ENCODE results near the gene BAG1.
A peak's percentile ranks its signal among the peaks of the same experiment; 100 is the strongest.

Gene BAG1

GRCh38 chr9:33290247-33291030, 25.9 kb upstream of the BAG1 start, which contains the start of gene NFX1:
NFX1 (plus strand) TSS chr9:33290516; CDS start chr9:33290573, 57 bp downstream.
- DNase-seq (ENCODE audit: extremely low read depth, low read depth): peak; percentile 94
- TF ChIP-seq CTCF (IDR thresholded peaks at IDR 0.05; ENCODE audit: low read depth, low read length, missing control alignments): no peak
- peak within 1 kb of the TSS; percentile 97 for H3K4me3 ChIP-seq (replicated peaks; ENCODE audit: low read depth, low read length)

GRCh38 chr9:33289936-33290246, 25.4 kb upstream of the BAG1 start:
- TF ChIP-seq CTCF (IDR thresholded peaks at IDR 0.05; ENCODE audit: low read depth, low read length, missing control alignments): no peak
- peak overlapping the region; percentile 97 for H3K4me3 ChIP-seq (replicated peaks; ENCODE audit: low read depth, low read length)
- no peak for DNase-seq (ENCODE audit: extremely low read depth, low read depth)

- DNase-seq (ENCODE audit: extremely low read depth, low read depth): no peak
These were observed 25.0 kb upstream of the BAG1 start for GRCh38 chr9:33289496-33289895.

GRCh38 chr9:33288828-33289483, 24.4 kb upstream of the BAG1 start:
- no peak for DNase-seq (ENCODE audit: extremely low read depth, low read depth)
- H3K4me3 ChIP-seq (replicated peaks; ENCODE audit: low read depth, low read length): no peak overlapping the region
- no peak for TF ChIP-seq CTCF (IDR thresholded peaks at IDR 0.05; ENCODE audit: low read depth, low read length, missing control alignments)

More at GRCh38 chr9:33289496-33289895, 25.0 kb upstream of the BAG1 start:
- no peak for TF ChIP-seq CTCF (IDR thresholded peaks at IDR 0.05; ENCODE audit: low read depth, low read length, missing control alignments)
- peak overlapping the region; percentile 97 for H3K4me3 ChIP-seq (replicated peaks; ENCODE audit: low read depth, low read length)

- DNase-seq (ENCODE audit: extremely low read depth, low read depth): no peak
- no peak for TF ChIP-seq CTCF (IDR thresholded peaks at IDR 0.05; ENCODE audit: low read depth, low read length, missing control alignments)
- H3K4me3 ChIP-seq (replicated peaks; ENCODE audit: low read depth, low read length): no peak overlapping the region
These were observed 23.7 kb upstream of the BAG1 start for GRCh38 chr9:33288235-33288634.

GRCh38 chr9:33287087-33287490, 22.6 kb upstream of the BAG1 start:
- peak; percentile 52 for DNase-seq (ENCODE audit: extremely low read depth, low read depth)
- TF ChIP-seq CTCF (IDR thresholded peaks at IDR 0.05; ENCODE audit: low read depth, low read length, missing control alignments): peak; percentile 69
- no peak overlapping the region for H3K4me3 ChIP-seq (replicated peaks; ENCODE audit: low read depth, low read length)

Data from HFF-Myc (cell line).